DMS79 (cell line): Measurements from ENCODE around the gene YPEL5.
"Not testable (repeated sequence)": the region's sequence is repeated elsewhere in the genome, so short reads cannot be mapped to it uniquely, and the experiment has no call there.

Experiments
- DNase-seq: peaks from one replicate; lab custom pipeline; 2025; lab: John Stamatoyannopoulos, UW

YPEL5 gene

GRCh38 chr2:30146337-30147195 lies at the start of gene YPEL5:
TSS of gene YPEL5 (plus strand) at chr2:30147007. CDS start at chr2:30156652, 9,645 bp downstream.
- DNase-seq: peak; percentile 98

GRCh38 chr2:30098266-30099005 lies 48.4 kb upstream of the YPEL5 start:
- DNase-seq: no peak

- DNase-seq: not testable (repeated sequence)
Measured at GRCh38 chr2:30099366-30099765, 47.4 kb upstream of the YPEL5 start.

- not testable (repeated sequence) for DNase-seq
Measured at GRCh38 chr2:30100691-30101090, 46.1 kb upstream of the YPEL5 start.

- DNase-seq: no peak
Measured at GRCh38 chr2:30104307-30104706, 42.5 kb upstream of the YPEL5 start.

- no peak for DNase-seq
Measured at GRCh38 chr2:30105556-30105955, 41.3 kb upstream of the YPEL5 start.

- no peak for DNase-seq
Measured at GRCh38 chr2:30106543-30106942, 40.3 kb upstream of the YPEL5 start.

- DNase-seq: no peak
Measured at GRCh38 chr2:30108192-30108591, 38.6 kb upstream of the YPEL5 start.

- no peak for DNase-seq
Measured at GRCh38 chr2:30108851-30109250, 38.0 kb upstream of the YPEL5 start.

- DNase-seq: no peak
Measured at GRCh38 chr2:30109856-30110255, 37.0 kb upstream of the YPEL5 start.

- DNase-seq: no peak
Measured at GRCh38 chr2:30110773-30111172, 36.0 kb upstream of the YPEL5 start.

GRCh38 chr2:30111186-30111585 lies 35.6 kb upstream of the YPEL5 start:
- not testable (repeated sequence) for DNase-seq

GRCh38 chr2:30112561-30112960 lies 34.2 kb upstream of the YPEL5 start:
- DNase-seq: no peak

- DNase-seq: no peak
Measured at GRCh38 chr2:30113617-30114293, 33.1 kb upstream of the YPEL5 start.

GRCh38 chr2:30115141-30115980 lies 31.4 kb upstream of the YPEL5 start:
- peak; percentile 55 for DNase-seq

- no peak for DNase-seq
Measured at GRCh38 chr2:30115981-30116285, 30.9 kb upstream of the YPEL5 start.

GRCh38 chr2:30122362-30122761 lies 24.4 kb upstream of the YPEL5 start:
- DNase-seq: no peak

- DNase-seq: no peak
Measured at GRCh38 chr2:30127016-30127893, 19.6 kb upstream of the YPEL5 start.

- DNase-seq: no peak
Measured at GRCh38 chr2:30134582-30134981, 12.2 kb upstream of the YPEL5 start.

- DNase-seq: no peak
Measured at GRCh38 chr2:30135541-30135940, 11.3 kb upstream of the YPEL5 start.
